GM10248 (cell line): ENCODE measurements around the gene PLD5.
"Not testable (repeated sequence)": the region's sequence is repeated elsewhere in the genome, so short reads cannot be mapped to it uniquely, and the experiment has no call there.

ENCODE experiments used
- CTCF ChIA-PET: fragments of 300-600 bp; sonication (Branson Sonifier 250); formaldehyde crosslinking; extraction: SDS; loops from one replicate; lab custom pipeline; 2021; ENCODE audit warnings: antibody characterized with exemption; lab: Yijun Ruan, JAX
- POLR2A ChIA-PET: fragments of 350-650 bp; sonication (Branson Sonifier 250); formaldehyde crosslinking; extraction: SDS; loops from one replicate; lab custom pipeline; 2020; ENCODE audit warnings: antibody characterized with exemption; lab: Yijun Ruan, JAX
- DNase-seq: peaks from one replicate; pipeline ENCODE4 v3.0.0; 2012; ENCODE audit errors: extremely low spot score
- CTCF ChIP-seq: IDR thresholded peaks from 2 replicates; pipeline ENCODE4 v1.5.1; 2012; ENCODE audit warnings: mild to moderate bottlenecking, low read depth; ENCODE audit errors: extremely low read depth, missing control alignments, control extremely low read depth

The PLD5 gene

GRCh38 chr1:242404296-242404695, 120.2 kb downstream of the PLD5 start:
- no peak for DNase-seq
- POLR2A ChIA-PET: no interaction called here
- CTCF ChIA-PET: interaction anchor here (1.2 kb wide), 1 partner anchor 12 kb away, joined by 3 read pairs; no protein-coding TSS in a partner anchor
- TF ChIP-seq CTCF: no peak

GRCh38 chr1:242402956-242403355, 121.5 kb downstream of the PLD5 start:
- POLR2A ChIA-PET: no interaction called here
- TF ChIP-seq CTCF: no peak
- CTCF ChIA-PET: interaction anchor here (1.5 kb wide), 1 partner anchor 26 kb away, joined by 3 read pairs; no protein-coding TSS in a partner anchor

GRCh38 chr1:242401937-242402336, 122.6 kb downstream of the PLD5 start:
- ChIA-PET POLR2A (no interaction called here), CTCF (interaction anchor here (1.5 kb wide), 2 partner anchors 23 to 25 kb away, joined by 3 read pairs; no protein-coding TSS in a partner anchor)
- TF ChIP-seq CTCF: no peak
- no peak for DNase-seq

More at GRCh38 chr1:242402956-242403355, 121.5 kb downstream of the PLD5 start:
- DNase-seq: no peak

- no peak for DNase-seq
- ChIA-PET CTCF (no interaction called here), POLR2A (no interaction called here)
- no peak for TF ChIP-seq CTCF
Observed at GRCh38 chr1:242398351-242398750, 126.1 kb downstream of the PLD5 start.

GRCh38 chr1:242391896-242392295, 132.6 kb downstream of the PLD5 start:
- POLR2A ChIA-PET: no interaction called here
- DNase-seq: no peak
- CTCF ChIA-PET: no interaction called here
- no peak for TF ChIP-seq CTCF

GRCh38 chr1:242376121-242376520, 148.4 kb downstream of the PLD5 start:
- DNase-seq, CTCF ChIA-PET, POLR2A ChIA-PET: not testable (repeated sequence)

GRCh38 chr1:242350446-242350845, 174.1 kb downstream of the PLD5 start:
- POLR2A ChIA-PET, CTCF ChIA-PET, DNase-seq: not testable (repeated sequence)

GRCh38 chr1:242349636-242350035, 174.9 kb downstream of the PLD5 start:
- POLR2A ChIA-PET: no interaction called here
- CTCF ChIA-PET: no interaction called here
- no peak for DNase-seq
- TF ChIP-seq CTCF: no peak

- POLR2A ChIA-PET, CTCF ChIA-PET, DNase-seq: not testable (repeated sequence)
Observed at GRCh38 chr1:242330865-242331264, 193.6 kb downstream of the PLD5 start.

- CTCF ChIA-PET, DNase-seq, POLR2A ChIA-PET: not testable (repeated sequence)
Observed at GRCh38 chr1:242327381-242327780, 197.1 kb downstream of the PLD5 start.

GRCh38 chr1:242321981-242322380, 202.5 kb downstream of the PLD5 start:
- CTCF ChIA-PET, POLR2A ChIA-PET, DNase-seq: not testable (repeated sequence)
